Measurements from ENCODE around the gene TTF1.
A peak's percentile ranks its signal among the peaks of the same experiment; 100 is the strongest.
"Not testable (repeated sequence)": the region's sequence is repeated elsewhere in the genome, so short reads cannot be mapped to it uniquely, and the experiment has no call there.

The TTF1 gene

DNA sequence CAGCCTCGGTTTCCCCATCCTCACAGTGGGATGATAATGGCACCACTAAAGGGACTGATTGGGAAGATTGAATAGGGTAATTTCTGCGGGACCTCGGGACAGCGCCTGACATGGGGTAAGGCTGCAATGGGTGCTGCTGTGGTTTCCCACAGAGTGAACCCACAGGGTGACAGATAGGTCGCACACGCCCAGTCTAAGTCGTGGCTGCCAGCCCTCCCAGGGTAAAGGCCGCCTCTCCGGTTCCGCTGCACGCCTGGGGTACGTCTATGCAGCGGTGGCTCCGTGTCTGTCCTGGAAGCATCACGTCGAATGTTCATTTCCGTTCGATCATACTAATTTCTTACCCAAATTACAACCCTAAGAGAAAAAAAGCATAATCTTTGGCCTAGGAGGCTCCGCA, 4.0 kb upstream of the TTF1 start:
- DNase-seq: no peak

DNA sequence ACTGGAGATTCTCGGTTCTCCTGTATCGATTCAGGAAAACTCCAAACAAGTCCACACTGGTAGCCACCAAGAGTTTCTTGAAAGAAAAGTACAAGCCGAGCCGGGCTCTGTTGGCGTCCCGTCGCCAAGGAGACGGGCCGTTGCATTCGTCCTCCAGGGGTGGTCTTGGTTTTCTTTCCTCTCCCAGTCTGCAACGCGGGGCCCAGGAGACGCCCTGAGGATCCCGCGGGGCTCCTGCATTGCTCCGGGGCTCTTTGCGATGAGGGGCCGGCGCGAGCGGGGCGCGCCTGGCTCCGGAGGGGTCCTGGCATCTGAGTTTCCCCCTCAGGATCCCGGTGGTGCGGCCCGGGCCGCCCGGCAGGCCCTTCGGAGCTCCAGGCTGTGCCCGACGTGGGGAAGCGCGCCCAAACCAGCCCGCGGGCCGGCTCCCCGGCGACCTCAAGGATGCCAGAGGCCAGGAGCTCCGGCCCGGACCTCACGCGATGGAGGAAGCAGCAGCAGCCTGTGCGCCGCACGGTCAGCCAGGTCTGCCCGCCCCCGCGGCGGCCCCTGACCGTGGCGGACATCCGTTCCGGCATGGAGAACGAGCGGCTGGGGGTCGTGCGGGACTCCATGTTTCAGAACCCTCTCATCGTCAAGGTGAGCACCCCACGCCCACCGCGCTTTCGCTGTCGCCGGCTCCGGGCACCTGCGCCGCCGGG, 3.3 kb upstream of the TTF1 start, which contains the start of gene CFAP77:
TSS of gene CFAP77 (plus strand) at position 384 of the 701 bp plus-strand sequence. CDS start at position 445, 61 bp downstream.
- DNase-seq: peak; percentile 18 to 27

DNA sequence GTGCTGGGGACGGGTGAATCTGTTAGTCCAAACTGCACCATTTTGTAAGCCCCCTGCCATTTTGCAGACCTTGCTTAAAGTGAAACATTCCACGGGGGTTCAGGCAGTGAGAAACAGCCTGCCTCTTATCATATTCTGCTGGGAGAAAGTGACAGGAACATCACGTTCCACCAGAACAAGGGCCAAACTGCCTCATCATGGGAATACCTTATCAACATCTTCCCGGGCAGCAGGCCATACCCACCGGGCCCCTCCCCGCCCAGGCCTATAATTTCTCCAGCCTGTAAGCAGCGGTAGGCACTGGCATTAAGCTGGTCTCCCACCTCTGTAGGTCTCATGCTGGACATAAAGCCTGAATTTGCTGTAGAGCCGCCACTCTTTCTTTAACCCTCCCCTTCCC, 1.9 kb upstream of the TTF1 start:
- no peak for DNase-seq

DNA sequence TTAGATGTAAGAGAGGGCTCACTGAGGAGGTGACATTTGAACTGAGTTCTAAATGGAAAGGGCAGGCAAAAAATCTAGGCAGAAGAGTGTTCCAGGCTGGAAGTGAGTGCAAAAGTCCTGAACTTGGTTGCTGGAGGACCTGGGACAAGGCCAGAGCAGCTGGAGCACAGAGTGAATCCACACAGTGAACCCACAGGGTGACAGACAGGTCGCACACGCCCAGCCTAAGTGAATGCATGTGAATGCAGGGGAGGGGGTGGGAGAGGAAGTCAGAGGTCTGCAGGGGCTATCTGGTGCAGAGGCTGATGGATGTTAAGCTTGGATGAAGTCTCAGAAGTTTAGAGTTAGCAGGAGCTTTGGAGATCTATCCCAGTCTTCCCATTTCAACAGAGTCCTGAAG, 556 bp upstream of the TTF1 start:
- DNase-seq: no peak

DNA sequence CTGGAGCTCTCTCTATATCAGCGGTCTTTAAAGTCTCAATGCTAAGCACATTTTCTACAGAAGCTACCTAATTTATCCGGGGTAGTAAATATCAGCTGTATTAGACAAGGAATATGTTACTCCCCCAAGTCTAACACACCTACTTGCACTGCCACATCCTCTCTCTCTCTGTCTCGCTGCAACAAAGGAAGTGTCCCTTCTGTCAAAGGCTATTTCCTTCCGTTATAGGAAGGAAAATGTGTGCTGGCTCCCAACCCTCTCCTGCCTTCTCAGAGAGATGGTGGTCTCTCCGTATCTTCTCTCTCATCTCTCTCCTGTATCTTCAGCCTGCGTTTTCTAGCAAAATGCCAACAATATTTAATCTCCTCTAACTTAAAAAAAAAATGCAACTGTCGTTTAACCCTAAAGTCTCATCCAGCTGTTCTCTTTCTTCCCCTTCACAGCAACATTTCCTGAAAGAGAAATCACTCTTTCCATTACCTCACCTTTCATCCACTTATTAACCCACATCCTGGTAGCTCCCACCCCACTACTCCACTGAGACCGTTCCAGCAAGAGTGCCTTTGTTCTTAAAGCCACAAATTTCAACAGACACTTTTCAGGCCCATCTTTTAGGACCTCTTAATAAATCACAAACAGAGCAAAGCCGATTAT, 2.3 kb downstream of the TTF1 start:
- peak in 1 of 2 experiments; percentile 21 for DNase-seq

DNA sequence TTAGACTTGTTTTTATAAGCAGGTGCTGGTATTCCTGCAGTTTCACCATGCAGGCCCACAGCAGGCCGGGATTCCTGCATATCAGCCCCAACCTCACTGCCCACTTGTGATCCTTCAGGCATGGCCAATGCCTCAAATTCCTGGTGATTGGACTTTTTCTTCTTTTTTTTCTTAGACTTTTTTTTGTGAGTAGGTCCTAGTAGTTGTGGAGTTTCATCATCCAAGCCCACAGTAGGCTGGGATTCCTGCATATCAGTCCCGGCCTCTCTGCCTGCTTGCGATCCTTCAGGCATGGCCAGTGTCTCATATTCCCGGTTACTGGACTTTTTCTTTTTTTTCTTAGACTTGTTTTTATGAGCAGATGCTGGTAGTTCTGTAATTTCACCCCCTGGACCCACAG, 4.8 kb downstream of the TTF1 start:
- DNase-seq: no peak

DNA sequence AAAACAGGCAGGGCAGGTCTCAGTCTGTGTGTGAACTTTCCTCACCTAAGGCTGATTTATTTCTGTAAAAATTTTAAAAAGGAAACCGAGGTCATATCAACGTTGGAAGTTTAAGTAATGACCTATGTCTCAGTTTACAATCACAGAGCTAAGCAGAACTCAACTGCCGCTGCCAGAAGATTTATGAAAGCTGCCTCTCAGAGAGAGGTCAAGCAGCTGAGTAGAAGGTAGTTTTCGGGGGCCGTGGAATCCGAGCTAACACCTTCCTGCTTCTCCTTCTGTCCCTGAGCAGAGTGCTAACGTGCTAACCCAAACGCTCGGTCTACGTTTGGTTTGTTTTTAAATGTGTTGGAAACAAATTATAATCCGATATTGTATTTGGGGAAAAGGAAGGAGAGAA, 11.1 kb downstream of the TTF1 start:
- no peak for DNase-seq

DNA sequence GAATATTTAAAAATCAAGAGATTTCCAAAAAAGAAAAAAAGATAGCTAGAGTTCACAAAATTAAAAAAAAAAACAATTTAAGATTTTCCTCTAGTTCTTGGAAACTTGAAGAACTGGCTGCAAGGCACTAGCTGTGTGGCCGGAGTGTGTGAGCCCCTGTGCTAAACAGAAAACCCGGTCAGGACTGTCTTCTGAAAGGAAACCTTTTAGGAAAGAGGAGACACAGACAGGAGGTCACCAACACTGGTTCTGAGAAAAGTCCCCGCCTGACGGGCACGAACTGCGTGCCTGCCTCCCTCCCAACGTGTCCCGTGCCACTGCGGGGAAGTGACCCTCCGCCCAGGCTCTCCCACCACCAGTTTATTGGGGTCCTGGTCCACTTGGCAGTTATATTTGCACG, 15.2 kb downstream of the TTF1 start:
- no peak for DNase-seq

DNA sequence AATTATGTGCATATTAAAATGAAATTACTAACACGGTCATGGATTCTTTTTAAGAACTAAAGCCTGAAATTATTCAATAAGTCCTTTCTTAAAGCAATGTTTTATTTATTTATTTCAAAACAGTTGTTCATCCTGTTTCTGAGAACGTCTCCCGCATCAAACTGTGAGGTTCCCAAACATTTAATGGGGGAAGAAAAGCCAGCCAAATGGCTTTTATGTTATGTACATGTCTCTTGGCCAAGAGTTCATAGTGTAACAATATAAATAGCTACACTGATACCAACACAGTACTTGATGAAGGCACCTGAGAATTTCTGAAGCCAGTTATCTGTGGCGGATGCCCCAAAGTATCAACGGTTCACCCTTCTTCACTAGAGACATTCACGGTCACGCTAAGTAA, 15.7 kb downstream of the TTF1 start:
- DNase-seq: no peak

DNA sequence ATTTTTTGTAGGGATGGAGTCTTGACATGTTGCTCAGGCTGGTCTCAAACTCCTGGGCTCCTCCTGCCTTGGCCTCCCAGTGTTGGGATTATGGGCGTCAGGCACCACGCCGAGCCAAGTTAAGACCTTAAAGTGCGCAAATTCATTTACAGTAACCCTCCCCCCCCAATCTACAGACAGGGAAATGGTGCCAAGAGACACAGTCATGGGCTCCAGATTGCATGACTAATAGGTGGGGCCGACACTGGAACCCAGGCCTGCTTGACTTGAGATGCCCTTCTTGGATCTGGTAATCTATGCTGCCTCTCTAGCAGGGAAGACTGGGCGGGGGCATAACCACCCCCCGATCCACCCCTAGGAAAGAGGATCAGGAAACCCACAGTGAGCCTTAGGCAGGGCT, 19.5 kb downstream of the TTF1 start:
- DNase-seq: no peak

DNA sequence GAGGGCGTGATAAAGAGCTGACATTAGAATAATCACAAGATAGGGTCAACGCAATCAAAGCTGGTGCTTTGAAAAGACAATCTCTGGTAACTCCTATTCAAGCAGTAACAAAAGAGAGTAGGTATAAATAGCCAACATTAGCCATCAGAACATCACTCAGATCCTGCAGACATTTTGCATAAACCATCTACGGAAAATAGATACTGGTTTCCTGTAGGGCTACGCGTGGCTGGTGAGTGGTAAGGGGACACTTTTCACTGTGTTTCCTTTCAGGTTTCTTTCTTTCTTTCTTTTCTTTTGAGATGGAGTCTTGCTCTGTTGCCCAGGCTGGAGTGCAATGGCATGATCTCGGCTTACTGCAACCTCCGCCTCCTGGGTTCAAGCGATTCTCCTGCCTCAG, 22.3 kb downstream of the TTF1 start:
- no peak for DNase-seq

DNA sequence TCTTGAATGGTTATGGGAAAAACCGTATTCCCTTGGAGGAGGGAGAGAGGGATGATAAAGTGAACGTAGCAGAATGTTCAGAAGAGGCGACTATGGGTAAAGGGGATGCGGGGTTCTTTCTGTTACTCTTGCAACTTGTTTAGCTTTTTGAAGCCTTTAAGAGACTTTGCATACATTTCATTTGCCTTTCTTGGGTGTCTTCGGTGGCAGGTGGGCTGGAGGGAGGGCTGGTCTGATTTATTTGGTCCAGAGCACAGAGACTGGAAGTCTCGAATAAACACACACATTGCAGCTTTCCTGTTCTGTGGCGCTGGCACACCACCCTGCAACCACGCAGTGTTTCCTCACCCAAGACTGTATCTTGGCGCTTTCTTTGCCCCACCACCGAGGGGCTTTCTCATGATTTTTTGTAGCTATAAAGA, 23.2 kb downstream of the TTF1 start:
- no peak for DNase-seq

DNA sequence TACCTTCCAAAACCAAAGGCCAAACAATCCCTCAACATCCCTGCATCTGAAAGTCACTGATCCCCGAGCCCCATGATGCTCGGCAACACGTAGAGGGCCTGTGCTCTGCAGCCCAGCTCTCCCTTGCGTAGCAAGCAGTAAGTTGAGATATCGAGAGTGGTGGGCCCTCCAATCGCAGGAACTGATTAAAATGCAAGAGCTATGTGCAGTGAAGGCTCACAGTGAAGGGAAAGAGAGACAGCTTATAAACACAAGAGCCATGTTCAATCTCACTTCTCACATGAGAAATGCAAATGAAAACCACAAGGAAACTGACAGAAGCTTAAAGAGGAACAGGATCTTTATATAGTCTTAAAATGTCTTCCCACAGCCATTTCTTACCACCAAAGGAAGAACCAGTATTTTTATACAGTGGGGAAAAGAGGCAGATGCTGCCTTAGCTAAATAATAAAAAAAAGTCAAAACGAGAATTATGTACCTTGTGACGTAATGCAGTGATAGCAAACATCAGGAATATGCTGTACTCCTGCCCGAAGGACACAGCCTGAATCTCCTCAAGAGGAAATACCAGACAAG, 24.6 kb downstream of the TTF1 start:
- no peak for DNase-seq

DNA sequence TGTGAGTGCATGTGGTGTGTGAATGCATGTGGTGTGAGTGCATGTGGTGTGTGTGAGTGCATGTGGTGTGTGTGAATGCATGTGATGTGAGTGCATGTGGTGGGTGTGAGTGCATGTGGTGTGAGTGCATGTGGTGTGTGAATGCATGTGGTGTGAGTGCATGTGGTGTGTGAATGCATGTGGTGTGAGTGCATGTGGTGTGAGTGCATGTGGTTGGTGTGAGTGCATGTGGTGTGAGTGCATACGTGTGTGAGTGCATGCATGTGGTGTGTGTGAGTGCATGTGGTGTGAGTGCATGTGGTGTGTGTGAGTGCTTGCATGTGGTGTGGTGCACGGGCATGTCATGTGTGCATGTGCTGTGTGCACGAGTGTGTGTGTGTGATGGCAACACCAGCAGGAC, 28.2 kb downstream of the TTF1 start:
- not testable (repeated sequence) for DNase-seq

DNA sequence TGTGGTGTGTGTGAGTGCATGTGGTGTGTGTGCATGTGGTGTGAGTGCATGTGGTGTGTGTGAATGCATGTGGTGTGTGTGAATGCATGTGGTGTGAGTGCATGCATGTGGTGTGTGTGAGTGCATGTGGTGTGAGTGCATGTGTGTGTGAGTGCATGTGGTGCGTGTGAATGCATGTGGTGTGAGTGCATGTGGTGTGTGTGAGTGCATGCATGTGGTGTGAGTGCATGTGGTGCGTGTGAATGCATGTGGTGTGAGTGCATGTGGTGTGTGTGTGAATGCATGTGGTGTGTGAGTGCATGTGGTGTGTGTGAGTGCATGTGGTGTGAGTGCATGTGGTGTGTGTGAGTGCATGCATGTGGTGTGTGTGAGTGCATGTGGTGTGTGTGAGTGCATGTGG, 28.9 kb downstream of the TTF1 start:
- DNase-seq: not testable (repeated sequence)

DNA sequence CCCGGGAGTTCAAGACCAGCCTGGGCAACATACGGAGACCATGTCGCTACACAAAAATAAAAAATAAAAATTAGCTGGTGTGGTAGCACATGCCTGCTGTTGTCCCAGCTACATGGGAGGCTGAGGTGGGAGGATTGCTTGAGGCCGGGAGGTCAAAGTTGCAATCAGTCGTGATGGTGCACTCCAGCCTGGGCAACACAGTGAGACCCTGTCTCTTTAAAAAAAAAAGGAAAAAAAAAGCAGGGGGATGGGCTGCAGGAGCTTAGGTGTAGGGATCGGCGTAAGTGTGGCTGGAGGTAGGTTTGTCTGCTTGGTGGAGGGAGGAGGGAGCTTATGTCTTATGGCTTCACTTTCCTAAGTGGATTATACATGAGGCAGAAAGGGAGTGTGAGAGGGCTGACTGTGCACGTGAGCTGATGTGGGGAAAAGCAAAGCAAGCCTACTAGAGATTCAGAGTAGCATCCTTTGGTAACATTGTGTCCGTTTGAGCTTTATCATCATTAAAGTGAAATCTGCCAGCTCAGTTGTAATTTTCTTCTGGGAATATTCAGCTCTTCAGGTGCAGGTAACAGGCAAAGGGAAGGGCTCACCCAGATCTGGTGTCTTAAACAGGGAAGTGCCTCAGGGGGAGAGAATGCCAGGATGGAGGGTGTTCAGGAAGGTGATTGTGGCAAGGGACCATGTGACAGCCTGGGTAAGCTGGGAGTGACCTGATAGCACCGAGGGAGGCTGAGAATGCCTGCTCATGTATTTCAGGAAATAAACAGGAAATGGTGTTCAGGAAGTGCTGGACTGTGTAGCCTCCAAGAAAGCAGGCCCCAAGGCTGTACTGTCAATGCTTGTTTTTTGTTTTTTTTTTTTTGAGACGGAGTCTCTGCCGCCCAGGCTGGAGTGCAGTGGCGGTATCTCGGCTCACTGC, 34.2 kb downstream of the TTF1 start:
- no peak for DNase-seq

DNA sequence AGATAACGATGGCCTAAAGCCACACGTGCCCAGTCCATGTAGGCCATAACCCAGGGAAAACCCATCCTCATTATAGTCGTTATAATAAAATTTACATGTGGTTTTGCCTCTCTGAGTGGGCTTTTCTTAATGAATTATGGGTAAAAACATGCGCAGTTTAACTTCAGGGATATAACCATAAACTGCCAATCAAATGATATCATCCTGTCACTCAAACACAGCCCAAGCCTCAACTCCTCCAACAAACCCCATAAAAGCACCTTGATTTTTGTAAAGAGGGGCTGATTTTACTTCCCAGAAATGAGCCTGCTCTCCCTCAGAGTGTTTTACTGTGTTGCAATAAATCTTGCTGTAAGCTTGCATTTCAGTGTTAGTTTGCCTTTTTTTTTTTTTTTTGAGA, 36.0 kb downstream of the TTF1 start:
- no peak for DNase-seq

DNA sequence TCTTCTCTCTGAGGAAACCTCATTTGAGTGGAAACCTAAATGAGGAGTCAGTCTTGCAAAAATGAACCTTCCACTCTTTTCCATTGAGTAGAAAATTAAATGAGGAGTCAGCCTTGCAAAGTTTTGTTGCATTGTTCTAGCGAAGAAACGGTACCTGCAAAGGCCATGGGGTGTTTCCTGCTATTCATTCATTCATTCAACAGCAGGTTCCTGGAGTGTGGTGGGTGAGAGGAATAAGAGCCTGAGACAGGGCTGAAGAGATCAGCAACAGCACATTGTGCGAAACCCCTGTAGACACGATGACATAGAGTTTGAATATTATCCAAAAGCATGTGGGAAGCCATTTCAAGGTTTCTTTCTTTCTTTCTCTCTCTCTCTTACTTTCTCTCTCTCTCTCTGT, 37.2 kb downstream of the TTF1 start:
- no peak for DNase-seq

DNA sequence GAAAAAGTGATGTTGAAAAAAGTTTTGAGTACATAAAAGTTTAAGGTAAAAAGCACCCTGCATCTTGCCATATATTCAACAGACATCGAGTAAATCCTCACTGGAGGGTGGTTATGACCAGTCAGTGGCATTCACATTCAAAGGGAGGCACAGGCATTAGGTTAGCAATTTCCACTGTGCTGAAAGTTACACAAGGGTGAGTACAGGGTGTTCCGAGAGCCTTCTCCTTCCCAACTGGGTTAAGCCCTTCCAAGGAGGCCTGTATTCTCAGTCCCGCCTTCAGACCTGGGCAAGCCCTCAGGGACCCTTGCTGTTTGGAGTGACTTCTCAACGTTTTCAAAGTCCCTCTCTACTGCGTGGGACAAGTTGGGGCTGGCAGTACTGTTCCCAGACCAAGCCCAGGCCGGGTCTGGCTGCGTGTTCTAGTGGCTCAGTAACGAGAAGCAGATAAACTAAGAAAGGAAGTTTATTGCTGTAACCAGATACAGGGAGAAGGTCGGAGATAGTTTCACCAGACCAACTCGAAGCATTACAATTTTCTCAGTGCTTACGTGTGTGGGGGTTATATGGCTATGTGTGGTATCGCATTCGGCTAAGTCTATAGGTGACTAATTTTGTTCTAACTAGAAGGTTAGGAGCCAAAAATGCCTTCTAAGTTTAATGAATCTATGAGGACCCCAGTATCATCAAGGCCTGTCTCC, 38.9 kb downstream of the TTF1 start:
- DNase-seq: no peak

DNA sequence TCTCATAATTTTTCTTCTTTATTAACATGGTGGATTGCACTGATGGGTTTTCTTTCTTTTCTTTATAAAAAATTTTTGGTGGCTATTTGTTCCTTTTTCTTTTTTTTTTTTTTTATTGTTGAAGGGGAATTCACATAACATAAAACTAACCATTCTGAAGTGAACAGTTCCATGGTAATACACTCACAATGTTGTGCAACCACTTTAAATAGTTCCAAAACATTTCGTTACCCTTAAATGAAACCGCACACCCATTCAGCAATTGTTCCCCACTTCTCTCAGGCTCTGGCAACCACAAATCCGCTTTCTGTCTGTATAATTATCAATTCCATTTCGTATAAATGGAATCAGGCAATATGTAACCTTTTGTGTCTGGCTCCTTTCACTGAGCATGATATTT, 40.2 kb downstream of the TTF1 start:
- DNase-seq: no peak

DNA sequence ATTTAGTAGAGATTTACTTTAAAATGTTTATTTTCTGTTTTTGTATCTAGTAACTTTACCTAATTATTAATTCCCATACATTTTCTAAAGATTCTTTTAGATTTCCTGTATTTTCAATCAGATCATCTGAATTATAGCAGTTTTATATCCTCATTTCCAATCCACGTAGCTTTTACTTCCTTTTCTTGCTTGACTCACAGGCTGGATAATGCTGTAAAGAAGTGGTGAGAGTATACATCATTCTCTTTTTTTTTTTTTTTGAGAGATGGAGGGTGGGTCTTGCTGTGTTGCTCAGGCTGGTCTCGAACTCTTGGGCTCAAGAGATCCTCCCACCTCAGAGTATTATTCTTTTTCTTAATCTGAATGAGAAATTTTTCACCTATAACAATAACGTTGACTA, 40.7 kb downstream of the TTF1 start:
- DNase-seq: no peak

DNA sequence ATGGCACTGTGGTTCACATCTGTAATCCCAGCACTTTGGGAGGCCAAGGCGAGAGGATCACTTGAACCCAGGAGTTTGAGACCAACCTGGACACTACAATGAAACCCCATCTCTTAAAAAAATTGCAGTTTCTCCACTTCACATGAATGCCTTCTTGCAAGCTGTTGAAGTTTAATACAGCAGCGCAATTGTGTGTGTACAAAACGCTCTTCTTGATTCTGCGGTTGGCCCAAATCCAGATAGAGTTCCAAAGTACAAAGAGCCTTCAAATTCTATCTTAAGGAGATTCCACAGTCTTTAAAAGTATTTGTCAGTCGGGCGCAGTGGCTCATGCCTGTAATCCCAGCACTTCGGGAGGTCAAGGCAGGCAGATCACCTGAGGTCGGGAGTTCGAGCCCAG, 42.6 kb downstream of the TTF1 start:
- no peak for DNase-seq

DNA sequence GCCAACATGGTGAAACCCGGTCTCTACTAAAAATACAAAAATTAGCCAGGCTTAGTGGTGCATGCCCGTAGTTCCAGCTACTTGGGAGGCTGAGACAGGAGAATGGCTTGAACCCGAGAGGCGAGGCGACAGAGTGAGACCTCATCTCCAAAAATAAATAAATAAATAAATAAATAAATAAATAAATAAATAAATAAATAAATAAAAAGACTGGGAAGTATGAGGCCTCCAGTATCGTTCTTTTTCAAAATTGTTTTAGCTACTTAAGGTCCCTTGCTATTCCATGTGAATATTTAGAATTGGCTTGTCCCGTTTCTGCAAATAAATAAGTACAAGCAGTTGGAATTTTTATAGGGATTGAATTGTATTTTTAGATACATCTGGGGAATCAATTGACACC, 48.9 kb downstream of the TTF1 start:
- DNase-seq: no peak

Data from activated CD4-positive, alpha-beta T cell treated with anti-CD3 and anti-CD28 coated beads, Interleukin-2, amount 50 U/mL, for 4 hours (primary cell).